ENCODE results near the gene PREX1. TPM values are rescaled to one million over a fixed set of nuclear protein-coding genes. Genes with fewer than 3 reads are reported as not detected.

PREX1 gene
- total and polyA plus RNA-seq, 2 of the 4 experiments (the other 2 are of a cell fraction) = 0.67 to 0.72 TPM

GRCh38 chr20:48618052-48618451 lies 209.7 kb downstream of the PREX1 start:
- Histone ChIP-seq H3K56ac (ENCODE audit: extremely low read depth, insufficient read depth, low read length) (no peak overlapping the region), H3K4me1 (ENCODE audit: control insufficient read depth, insufficient read depth, low read length) (no peaks in the 10 kb centered on the region), H3K23ac (ENCODE audit: low read depth, low read length) (no peak overlapping the region), H3K14ac (replicated peaks; ENCODE audit: low read depth, low read length) (no peak overlapping the region), H3K18ac (ENCODE audit: low read depth, low read length) (no peak overlapping the region), H2AK9ac (replicated peaks; ENCODE audit: low read depth, low read length, poor library complexity) (no peak overlapping the region), H3K9me1 (ENCODE audit: insufficient read depth, low read length) (no peaks in the 10 kb centered on the region), H2BK120ac (ENCODE audit: low read depth, low read length) (no peak overlapping the region), H3K4ac (ENCODE audit: low read depth, low read length) (no peak overlapping the region), H3K4me3 (ENCODE audit: insufficient read depth, low read depth, low read length) (no peak overlapping the region), H3K9me3 (ENCODE audit: control insufficient read depth, insufficient read depth, low read length) (no peaks in the 10 kb centered on the region), H3K9ac (ENCODE audit: low read depth, low read length) (no peak overlapping the region), H2BK15ac (ENCODE audit: low read depth, low read length) (no peak overlapping the region), H2AFZ (replicated peaks; ENCODE audit: low read length, poor library complexity) (no peak overlapping the region), H2AK5ac (ENCODE audit: low read depth, low read length) (no peak overlapping the region), H4K8ac (ENCODE audit: low read depth in 2 of 2, low read length in 2 of 2) (no peak overlapping the region), H4K20me1 (ENCODE audit: insufficient read depth, low read length) (no peaks in the 10 kb centered on the region), H4K5ac (ENCODE audit: low read depth, low read length) (no peak overlapping the region), H3K4me2 (ENCODE audit: low read depth, low read length) (no peak overlapping the region), H3K27ac (ENCODE audit: insufficient read depth, low read length) (no peak overlapping the region), H2BK5ac (ENCODE audit: low read depth, low read length, poor library complexity, severe bottlenecking) (no peak overlapping the region), H4K91ac (ENCODE audit: insufficient read depth, low read depth, low read length) (no peak overlapping the region), H3K36me3 (ENCODE audit: control insufficient read depth, insufficient read depth, low read length) (no peaks in the 10 kb centered on the region), H3K27me3 (ENCODE audit: control insufficient read depth, insufficient read depth, low read length) (peaks cover 16% of the 10 kb centered on the region), H3K79me1 (ENCODE audit: low read depth in 1 of 2, low read length in 2 of 2) (no peaks in the 10 kb centered on the region), H2BK20ac (ENCODE audit: low read depth, low read length) (no peak overlapping the region)
- CTCF ChIA-PET = no interaction called here
- in situ Hi-C loops (cut with MboI; ENCODE audit: low sequenced_read_pairs) (loop anchor here (5.0 kb wide), 1 partner anchor 946 kb away; no protein-coding TSS in a partner anchor), intact Hi-C loops (cut with micrococcal nuclease) (no loop called here), dilution Hi-C loops (cut with HindIII; ENCODE audit: low sequenced_read_pairs, unreplicated experiment) (no loop called here)
- no peak for DNase-seq
- ATAC-seq (ENCODE audit: low read depth) = no peak
- BruUV-seq (replicated peaks) = no TSS peak
- 72% methylated on average over 10 of the region's 13 CpGs; no CpG with 5 or more reads in 1 of the 2 experiments for WGBS, 2 experiments (ENCODE audit: extremely low coverage in 2 of 2, insufficient read length in 1 of 2)
- TF ChIP-seq BHLHE40 (IDR thresholded peaks at IDR 0.05; ENCODE audit: low read depth, low read length) (no peak), RFX5 (IDR thresholded peaks at IDR 0.05; ENCODE audit: low read depth, low read length) (no peak), CTCF (conservative IDR thresholded peaks at IDR 0.05; ENCODE audit: low read depth, low read length) (no peak), USF2 (IDR thresholded peaks at IDR 0.05; ENCODE audit: low read depth, low read length) (no peak), RCOR1 (IDR thresholded peaks at IDR 0.05; ENCODE audit: insufficient replicate concordance, low read length) (no peak), NFE2L2 (IDR thresholded peaks at IDR 0.05; ENCODE audit: low read depth, low read length) (no peak), CHD1 (IDR thresholded peaks at IDR 0.05; ENCODE audit: low read depth, low read length) (no peak), CEBPB (IDR thresholded peaks at IDR 0.05; ENCODE audit: low read depth, low read length) (no peak), MAFK (IDR thresholded peaks at IDR 0.05; ENCODE audit: low read depth, low read length) (no peak), SMC3 (IDR thresholded peaks at IDR 0.05; ENCODE audit: low read depth, low read length) (no peak)
- TF ChIP-seq, protein P1, sequence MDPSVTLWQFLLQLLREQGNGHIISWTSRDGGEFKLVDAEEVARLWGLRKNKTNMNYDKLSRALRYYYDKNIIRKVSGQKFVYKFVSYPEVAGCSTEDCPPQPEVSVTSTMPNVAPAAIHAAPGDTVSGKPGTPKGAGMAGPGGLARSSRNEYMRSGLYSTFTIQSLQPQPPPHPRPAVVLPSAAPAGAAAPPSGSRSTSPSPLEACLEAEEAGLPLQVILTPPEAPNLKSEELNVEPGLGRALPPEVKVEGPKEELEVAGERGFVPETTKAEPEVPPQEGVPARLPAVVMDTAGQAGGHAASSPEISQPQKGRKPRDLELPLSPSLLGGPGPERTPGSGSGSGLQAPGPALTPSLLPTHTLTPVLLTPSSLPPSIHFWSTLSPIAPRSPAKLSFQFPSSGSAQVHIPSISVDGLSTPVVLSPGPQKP (IDR thresholded peaks at IDR 0.05; ENCODE audit: borderline replicate concordance, low read depth, low read length) = no peak
- POLR2A ChIA-PET (ENCODE audit: unreplicated experiment) = no interaction called here
